ENCODE measurements around the gene RBP7. TPM values are rescaled to one million over a fixed set of nuclear protein-coding genes. Genes with fewer than 3 reads are reported as not detected.

Gene RBP7
- total RNA-seq = 0.47 TPM in 1 of 3 replicates, not detected in the others
- long read RNA-seq = 0 reads

GRCh38 chr1:9996624-9997582 lies at the start of gene RBP7:
TSS of gene RBP7 (plus strand) at chr1:9997228. CDS start at chr1:9997259, 31 bp downstream.
- peak; percentile 10 for TF ChIP-seq CTCF (IDR thresholded peaks at IDR 0.05)
- DNase-seq (ENCODE audit: low spot score) = peak; percentile 86
- Mint-ChIP-seq H3K27ac (ENCODE audit: unreplicated experiment) (no peak within 1 kb of the TSS), H3K27me3 (ENCODE audit: low read depth) (peaks cover 12% of the 10 kb centered on the region), H3K9me3 (ENCODE audit: low read depth) (no peaks in the 10 kb centered on the region), H3K4me1 (ENCODE audit: low read depth) (peaks cover 8% of the 10 kb centered on the region), H3K36me3 (ENCODE audit: low read depth) (no peaks in the 10 kb centered on the region), H3K4me3 (ENCODE audit: unreplicated experiment) (peak within 1 kb of the TSS; percentile 65)

DNA sequence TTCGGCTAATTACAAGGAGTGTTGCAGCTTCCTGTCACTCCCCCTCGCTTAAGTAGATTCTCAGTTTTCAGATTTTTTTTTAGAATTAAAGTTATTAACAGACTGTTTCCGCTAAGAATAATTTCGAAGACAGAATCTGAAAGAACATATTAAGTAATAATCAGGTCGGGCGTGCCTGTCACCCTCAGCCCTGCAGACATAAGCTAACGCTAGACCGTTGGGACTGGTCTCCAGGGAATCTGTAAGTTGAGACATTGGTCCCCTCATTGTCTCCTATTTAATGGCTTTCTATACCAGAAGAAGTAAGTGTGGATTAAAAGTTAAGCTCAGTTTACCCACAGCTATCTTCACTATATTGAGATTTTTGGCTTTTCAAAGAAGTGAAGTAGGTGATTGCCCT lies 39.3 kb upstream of the RBP7 start:
- TF ChIP-seq CTCF (IDR thresholded peaks at IDR 0.05) = no peak
- no peaks in the 10 kb centered on the region for H3K27me3 Mint-ChIP-seq (ENCODE audit: low read depth)
- no peaks in the 10 kb centered on the region for H3K9me3 Mint-ChIP-seq (ENCODE audit: low read depth)
- DNase-seq (ENCODE audit: low spot score) = peak; percentile 9
- no peak overlapping the region for H3K27ac Mint-ChIP-seq (ENCODE audit: unreplicated experiment)
- H3K4me3 Mint-ChIP-seq (ENCODE audit: unreplicated experiment) = no peak overlapping the region
- H3K36me3 Mint-ChIP-seq (ENCODE audit: low read depth) = no peaks in the 10 kb centered on the region
- peaks cover 11% of the 10 kb centered on the region for H3K4me1 Mint-ChIP-seq (ENCODE audit: low read depth)

DNA sequence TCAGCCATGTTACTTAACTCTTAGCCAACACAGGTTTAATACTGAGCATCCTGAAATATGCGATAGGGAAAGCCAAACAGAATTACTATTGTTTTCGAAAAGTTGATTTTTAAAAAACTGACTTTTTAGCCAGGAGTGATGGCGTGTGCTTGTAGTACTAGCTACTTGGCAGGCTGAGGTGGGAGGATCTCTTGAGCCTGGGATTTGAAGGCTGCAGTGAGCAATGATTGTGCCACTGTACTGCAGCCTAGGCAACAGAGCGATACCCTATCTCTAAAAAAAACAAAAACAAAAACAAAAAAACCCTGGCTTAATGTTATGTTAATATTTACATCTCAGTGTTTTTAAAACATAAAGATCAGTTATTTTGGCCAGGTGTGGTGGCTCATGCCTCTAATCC lies 37.0 kb upstream of the RBP7 start:
- DNase-seq (ENCODE audit: low spot score) = no peak
- H3K27me3 Mint-ChIP-seq (ENCODE audit: low read depth) = no peaks in the 10 kb centered on the region
- H3K36me3 Mint-ChIP-seq (ENCODE audit: low read depth) = no peaks in the 10 kb centered on the region
- no peak overlapping the region for H3K27ac Mint-ChIP-seq (ENCODE audit: unreplicated experiment)
- no peak overlapping the region for H3K4me3 Mint-ChIP-seq (ENCODE audit: unreplicated experiment)
- H3K4me1 Mint-ChIP-seq (ENCODE audit: low read depth) = peaks cover 11% of the 10 kb centered on the region
- no peaks in the 10 kb centered on the region for H3K9me3 Mint-ChIP-seq (ENCODE audit: low read depth)
- no peak for TF ChIP-seq CTCF (IDR thresholded peaks at IDR 0.05)

DNA sequence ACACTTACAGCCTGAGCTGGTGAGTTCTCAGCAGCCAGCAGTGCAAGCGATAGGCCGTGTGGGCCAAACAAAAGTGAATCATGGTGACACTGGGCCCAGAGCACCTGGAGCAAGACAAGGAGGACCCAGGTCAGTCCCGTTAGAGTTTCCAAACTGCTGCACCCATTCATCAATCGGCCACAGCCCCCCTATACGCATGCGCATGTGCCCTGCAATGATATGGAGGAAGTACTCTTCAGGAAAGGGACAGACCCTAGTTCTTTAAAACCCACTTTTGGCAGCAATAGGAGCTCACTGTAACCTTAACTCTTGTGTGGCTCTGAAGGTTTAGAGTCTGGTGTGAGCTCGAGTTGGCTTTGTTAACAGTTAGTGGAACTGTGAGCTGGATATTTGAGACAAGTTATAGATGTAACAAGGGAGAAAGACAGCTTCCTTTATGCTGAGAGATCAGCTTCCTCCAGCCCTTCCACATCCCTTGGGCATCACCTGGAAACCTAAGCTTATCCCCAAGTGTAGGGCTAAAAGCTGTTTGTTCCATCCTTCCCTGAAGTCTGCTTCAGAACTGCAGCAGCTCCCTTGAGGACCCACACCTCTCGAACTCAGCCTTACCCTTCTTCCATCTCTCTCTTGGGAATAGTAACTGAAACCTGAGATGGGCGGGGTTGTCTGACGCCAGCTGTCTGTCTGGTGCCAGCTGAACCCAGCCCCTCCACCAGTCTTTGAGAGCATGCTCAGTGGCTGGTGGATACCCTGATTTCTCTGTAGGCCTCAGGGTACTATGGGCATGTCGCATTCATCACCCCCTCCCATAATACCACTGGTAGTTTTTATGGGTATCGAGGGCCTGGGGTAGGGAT lies 36.1 kb upstream of the RBP7 start:
- Mint-ChIP-seq H3K4me1 (ENCODE audit: low read depth) (peaks cover 11% of the 10 kb centered on the region), H3K9me3 (ENCODE audit: low read depth) (no peaks in the 10 kb centered on the region), H3K27me3 (ENCODE audit: low read depth) (no peaks in the 10 kb centered on the region), H3K27ac (ENCODE audit: unreplicated experiment) (no peak overlapping the region), H3K4me3 (ENCODE audit: unreplicated experiment) (no peak overlapping the region), H3K36me3 (ENCODE audit: low read depth) (no peaks in the 10 kb centered on the region)
- no peak for TF ChIP-seq CTCF (IDR thresholded peaks at IDR 0.05)
- DNase-seq (ENCODE audit: low spot score) = no peak

GRCh38 chr1:9984253-9984652 lies 12.8 kb upstream of the RBP7 start:
- no peaks in the 10 kb centered on the region for H3K4me1 Mint-ChIP-seq (ENCODE audit: low read depth)
- H3K27me3 Mint-ChIP-seq (ENCODE audit: low read depth) = no peaks in the 10 kb centered on the region
- TF ChIP-seq CTCF (IDR thresholded peaks at IDR 0.05) = no peak
- DNase-seq (ENCODE audit: low spot score) = no peak
- no peak overlapping the region for H3K4me3 Mint-ChIP-seq (ENCODE audit: unreplicated experiment)
- H3K36me3 Mint-ChIP-seq (ENCODE audit: low read depth) = peaks cover 16% of the 10 kb centered on the region
- H3K9me3 Mint-ChIP-seq (ENCODE audit: low read depth) = no peaks in the 10 kb centered on the region
- no peak overlapping the region for H3K27ac Mint-ChIP-seq (ENCODE audit: unreplicated experiment)
